AG08396 (cell line): ENCODE results near the gene GIPC2.
"Not testable (repeated sequence)": the region's sequence is repeated elsewhere in the genome, so short reads cannot be mapped to it uniquely, and the experiment has no call there.

Source experiments
- DNase-seq: peaks from one replicate; pipeline ENCODE4 v3.0.0; 2012; ENCODE audit warnings: low spot score, mixed read lengths

GIPC2 gene

DNA sequence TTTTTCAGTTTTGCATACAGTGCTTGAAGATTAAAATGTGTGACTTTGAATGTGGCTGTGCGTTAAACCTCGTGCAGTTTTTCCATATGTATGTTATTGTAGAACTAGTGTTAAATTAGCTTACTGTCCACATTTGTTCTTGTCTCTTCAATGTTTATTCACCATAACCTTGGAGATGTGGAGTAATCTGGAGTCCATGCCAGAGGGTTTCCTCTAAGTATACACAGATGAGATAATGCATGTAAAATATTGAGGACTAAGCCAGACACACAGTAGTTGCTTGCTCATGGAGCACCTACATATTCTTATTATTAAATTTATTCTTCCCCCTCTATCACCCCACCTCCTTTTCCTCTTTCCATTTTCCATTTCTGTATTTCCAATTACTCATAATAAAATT, 7.7 kb upstream of the GIPC2 start:
- no peak for DNase-seq

DNA sequence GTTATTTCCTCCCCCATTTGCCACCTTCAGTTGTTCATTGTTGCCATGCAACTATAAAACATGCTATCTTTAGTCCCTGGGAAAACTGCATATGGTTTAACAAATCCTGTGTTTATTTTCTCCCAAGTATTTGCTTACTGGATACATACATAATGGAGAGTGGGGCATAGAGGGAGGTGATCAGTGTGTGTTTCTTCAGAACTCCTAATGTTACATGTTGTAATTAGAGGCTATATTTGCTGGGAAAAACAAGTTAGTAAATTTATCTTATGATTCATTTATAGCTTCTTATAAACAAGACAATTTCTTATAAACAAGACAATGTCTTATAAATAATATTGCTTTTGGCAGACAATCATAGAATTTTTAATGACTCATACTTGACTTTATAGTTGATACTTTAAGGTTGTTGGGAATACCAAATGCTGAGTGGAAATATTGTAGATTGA, 7.3 kb upstream of the GIPC2 start:
- DNase-seq = peak; percentile 52

DNA sequence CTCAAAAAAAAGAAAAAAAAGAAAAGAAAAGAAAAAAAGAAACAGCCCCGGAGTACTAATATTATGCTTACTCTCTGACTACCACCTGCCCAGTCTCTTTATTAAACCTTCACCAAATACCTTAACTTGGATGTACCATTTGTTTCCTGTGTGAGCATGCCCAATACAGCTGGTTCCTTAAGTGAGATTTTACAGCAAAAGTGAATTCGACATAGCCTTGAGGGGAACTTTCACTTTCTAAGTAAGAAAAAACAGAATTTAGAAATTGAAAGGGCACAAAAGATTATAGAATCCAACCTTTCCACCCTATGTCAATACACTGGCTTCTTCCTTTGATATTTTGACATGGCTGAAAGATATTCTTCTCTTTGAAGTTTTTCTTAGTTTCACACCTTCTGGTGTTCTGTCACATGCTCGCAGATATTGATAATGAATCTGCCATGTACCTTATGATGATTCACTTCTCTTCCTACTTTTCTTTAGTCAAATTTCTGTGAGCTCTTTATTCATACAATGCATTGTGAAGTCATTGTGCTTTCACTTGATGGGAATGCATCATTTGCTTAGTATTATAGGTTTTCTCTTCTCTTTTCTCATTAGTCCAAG, 5.2 kb upstream of the GIPC2 start:
- DNase-seq = no peak

DNA sequence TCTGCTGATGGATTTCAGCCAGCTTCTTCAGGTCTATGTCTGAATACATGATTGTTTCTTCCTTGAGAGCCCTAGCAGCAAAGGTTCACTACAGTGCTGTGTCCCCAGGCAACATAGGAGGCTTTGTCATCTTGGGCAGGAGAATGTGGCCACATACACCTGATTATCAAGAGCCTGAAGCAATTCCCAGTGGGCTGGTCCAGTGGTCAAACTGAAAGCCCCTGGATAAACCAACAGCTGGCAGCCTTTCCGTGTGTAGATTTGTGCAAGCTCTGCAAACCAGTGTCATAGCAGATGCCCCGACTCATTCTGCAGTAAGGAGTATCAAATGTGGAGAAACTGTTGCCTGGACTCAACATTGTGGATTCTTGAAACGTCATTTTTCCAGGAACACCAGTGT, 2.3 kb upstream of the GIPC2 start:
- DNase-seq = no peak

DNA sequence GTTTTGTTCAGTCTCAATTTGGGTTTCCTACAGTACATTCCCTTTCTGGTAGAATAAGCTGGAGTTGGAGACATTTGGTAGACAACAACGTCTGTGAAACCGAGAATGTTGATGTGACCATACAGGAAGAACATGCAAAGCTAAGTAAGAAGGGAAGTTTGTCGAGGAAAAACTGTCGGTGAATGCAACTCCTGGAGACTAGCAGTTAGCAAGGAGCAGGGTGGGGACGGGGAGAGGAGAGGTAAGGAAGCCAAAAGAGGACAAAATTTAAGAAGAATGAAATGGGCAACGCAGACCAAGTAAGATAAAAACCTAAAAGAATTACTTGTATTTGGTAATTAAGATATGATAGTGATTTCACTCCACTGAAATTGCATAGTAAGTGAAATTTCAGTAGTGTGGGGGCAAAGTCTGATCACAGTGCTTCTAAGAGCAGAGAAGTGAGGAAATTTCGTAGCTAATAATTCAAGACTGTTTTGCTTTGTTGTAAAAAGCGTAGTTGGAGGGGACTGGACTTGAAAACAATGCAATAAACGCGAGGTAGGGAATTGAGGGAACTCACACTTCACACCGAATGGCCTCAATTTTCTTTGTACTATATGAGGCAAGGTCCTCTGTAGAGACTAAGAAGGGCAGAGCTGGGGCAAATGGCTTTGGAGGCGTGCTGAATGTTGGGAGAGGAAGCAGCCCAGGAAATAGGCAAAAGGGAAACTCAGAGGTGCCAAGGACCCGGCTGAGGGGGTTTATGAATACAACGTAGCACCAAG, 787 bp upstream of the GIPC2 start:
- no peak for DNase-seq

DNA sequence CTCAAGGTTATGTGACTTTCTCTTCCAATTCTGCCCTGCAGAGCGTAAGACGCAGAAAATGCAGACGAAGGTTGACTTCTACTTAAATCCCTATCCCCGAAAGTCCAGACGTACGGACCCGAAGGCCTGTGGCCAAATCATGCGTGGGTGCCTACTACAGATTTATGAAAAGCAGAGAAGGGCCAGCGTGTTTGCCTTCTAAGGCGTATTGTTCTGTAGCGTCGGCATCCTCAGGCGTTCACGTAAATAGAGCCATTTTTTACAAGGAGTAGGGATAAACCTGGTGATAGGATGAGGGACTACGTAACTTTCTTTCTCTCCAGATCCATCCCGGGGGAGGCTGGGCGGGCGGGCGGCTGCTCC, 222 bp upstream of the GIPC2 start:
- DNase-seq = no peak

DNA sequence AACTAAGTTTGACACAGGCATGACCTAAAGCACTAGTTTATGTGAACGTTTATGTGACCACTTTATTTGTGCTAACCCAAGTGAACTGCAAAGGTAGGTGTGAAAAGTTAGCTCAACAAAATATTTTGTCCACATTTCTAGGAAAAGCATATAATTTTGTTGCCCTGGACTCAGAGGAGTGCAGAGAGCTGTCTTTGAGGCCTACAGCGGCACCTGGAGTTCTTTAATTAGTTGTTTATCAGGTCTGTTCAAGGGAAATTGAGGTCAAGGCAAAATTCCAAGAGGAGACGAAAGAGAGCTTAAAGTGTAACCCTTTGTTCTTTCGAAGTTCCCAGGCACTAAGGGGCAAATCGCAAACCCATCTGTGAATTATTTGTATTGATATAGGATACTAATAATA, 1.3 kb downstream of the GIPC2 start:
- no peak for DNase-seq

DNA sequence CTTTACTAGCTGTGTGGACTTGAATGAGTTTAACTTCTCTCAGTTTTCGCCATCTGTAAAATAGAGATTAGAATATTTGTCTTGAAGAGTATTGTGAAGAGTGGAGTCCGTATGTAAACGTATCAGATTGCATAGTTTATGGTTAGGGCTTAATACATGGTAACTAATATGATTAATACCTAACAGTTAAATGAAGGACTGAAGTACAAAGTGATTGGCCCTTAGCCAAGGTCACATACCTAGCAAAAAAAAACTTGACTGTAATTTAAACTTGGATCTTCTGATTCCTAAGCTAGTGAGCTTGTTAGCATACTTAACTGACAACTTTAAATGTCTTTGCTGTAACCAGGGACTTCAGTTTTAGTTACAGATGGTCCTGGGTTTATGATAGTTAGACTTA, 1.9 kb downstream of the GIPC2 start:
- DNase-seq = no peak

DNA sequence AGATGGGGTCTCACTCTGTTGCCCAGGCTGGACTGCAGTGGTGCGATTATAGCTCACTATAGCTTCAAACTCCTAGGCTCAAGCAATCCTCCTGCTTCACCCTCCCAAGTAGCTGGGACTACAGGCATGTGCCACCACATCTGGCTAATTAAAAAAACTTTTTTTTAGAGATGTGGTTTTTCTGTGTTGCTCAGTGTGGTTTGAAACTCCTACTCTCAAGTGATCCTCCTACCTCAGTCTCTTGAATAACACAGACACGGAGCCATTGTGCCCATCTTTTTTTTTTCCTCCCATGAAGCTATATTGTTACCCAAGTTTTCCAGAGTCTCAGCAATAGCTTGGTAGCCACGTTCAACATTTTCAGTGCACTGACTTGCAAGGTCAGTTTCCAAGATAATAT, 2.7 kb downstream of the GIPC2 start:
- DNase-seq = no peak

DNA sequence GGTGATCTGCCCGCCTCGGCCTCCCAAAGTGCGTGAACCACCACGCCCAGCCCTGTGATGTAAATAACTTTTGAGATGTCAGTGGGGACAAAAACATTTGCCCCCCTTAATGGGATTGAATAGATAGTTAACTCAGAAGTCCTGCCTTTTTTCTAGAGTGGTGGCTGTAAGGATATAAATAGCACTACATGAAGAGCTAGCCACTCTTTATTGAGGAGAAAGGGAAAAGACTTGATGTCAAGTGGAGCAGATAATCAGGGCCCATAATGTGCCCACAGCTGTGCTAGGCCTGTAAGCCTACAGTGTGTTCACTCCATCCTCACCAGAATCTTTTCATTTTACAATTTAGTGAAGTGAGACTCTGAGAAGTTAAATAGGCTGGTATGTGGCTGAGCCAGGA, 3.6 kb downstream of the GIPC2 start:
- DNase-seq = no peak

DNA sequence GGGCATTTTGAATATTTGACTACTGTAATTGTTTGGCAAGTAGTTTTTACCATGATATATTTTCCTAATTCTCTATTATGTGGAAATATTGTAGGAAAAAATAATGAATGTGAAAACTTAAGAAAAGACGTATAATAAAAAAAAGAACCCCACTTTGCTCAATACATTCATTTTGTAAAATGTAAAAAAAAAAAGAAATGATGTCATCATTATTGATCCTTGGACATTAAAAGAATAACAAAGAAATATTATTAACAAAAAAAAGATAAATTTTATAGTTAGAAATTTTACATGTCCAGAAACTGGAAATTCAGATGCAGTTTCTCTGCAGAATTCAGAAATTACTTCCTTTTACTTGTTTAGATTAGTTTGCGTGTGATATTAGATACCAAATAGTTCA, 5.2 kb downstream of the GIPC2 start:
- no peak for DNase-seq

DNA sequence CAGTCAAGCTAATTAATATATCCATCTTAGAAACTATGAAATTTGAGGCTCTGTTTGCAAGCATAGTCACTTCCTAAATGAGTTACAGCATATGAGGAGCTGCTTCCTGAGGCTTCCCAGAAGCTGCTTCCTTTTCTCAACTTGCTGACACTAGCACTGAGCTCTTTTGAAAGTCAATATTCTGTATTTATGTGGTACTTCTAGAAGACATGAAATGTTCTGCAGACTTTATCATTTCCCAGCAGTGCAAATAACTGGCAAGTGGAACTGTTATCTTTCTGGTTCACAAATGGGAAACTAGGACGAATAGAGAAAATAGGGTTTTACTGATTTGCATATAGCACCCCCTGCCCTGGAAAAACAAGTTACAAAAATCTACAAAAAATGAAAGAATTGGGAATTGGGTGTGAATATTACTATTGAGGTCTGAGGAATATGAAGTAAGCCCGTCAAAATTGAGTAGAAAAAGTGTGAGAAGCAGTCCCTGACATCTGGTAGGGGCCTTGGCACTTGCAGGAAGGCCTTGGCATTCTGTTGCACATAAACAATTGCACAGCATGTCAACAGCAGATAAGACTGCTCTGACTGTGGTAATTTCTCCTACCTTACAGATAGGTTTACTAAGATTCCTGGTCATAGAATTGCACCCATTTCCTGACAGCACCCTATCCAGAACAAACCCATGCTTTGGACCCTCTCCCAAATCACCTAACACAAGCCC, 7.1 kb downstream of the GIPC2 start:
- no peak for DNase-seq

DNA sequence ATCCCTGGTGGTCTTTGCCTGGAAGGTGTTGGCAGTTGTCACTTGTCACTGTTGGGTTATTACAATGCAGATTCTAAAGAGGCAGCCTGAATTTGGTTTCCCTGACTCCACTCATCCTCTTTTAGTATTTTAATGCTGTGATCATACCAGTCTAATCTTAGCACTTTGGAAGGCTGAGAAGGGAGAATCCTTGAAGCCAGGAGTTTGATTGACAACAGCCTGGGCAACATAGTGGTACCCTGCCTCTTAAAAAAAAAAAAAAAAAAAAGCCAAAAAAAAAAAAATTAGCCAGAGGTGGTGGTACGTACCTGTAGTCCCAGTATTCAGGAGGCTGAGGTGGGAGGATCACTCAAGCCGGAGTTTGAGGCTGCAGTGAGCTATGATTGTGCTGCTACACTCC, 7.7 kb downstream of the GIPC2 start:
- DNase-seq = no peak

DNA sequence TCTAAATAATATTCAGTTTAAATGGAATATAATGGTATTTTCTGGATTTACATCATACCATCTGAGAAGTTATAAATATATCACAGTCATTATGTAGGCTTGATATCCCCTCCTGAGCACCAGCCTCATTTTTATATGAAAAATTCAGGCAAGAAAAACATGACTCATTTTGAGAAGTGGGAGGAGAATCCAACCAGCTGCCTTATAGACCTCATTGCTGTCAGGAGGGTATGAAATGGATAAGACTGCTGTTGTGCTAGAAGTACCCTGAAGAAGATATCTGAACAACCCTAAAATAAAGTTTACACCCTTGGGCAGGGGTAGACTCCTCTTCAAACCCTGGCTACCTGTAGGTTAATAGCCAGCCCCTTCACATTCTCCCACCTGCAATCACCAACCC, 8.8 kb downstream of the GIPC2 start:
- no peak for DNase-seq

DNA sequence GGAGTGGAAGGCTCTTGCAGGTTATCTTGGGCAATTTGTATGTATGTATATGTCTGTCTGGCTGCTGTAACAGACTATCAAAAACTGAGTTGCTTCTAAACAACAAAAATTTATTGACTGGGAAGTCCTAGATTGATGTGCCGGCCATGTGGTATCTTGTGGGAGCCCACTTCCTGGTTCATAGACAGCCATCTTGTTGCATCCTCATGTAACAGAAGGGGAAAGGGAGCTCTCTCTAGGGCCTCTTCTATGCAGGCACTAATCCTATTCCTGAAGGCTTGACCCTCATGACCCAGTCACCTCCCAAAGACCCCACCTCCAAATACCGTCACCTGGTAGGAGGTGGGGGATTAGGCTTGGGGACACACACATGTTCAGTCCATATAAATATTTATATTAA, 9.2 kb downstream of the GIPC2 start:
- DNase-seq = no peak

DNA sequence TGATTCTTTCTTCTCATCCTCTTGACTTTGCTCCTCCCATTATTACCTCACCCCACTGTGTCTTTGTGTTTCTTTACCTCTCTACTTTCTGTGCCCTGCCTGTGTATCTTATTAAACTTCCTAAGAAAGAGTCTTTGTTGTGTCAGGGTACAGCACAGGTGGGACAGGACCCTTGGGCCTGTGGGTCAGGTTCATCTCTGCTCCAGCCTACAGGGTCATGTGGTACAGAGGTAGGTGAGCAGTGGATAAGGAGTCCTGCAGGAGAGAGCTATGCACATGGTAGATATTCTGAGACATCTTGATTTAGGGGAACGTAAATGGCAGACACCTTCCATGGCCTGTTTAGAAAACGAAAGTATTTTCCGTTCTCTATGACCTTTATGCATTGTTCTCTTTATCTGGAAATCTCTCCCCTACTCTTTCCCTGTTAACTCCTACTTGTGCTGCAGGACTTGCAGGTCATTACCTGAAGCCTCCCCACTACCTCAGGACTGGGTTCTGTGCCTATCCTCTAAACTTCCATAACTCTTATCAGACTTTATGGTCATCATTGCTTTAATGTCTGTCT, 9.9 kb downstream of the GIPC2 start:
- DNase-seq = no peak

DNA sequence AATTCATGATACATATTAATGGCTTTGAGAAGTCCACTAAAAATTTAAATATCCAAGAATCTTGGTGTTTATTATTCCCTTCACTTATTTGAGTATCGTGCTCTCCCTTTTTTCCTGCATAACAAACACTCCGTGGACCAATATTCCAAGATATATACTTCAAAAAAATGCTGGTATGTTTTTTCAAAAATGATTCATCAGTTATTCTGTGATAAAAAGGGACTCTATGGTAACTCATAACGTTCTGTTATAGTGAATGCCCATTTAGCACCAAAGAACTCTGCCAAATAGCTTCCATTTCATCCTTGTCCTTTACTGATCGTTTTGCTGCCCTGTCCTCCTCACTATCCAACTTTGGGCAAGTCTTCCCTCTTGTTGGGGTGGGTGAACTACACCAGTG, 12.9 kb downstream of the GIPC2 start:
- no peak for DNase-seq

DNA sequence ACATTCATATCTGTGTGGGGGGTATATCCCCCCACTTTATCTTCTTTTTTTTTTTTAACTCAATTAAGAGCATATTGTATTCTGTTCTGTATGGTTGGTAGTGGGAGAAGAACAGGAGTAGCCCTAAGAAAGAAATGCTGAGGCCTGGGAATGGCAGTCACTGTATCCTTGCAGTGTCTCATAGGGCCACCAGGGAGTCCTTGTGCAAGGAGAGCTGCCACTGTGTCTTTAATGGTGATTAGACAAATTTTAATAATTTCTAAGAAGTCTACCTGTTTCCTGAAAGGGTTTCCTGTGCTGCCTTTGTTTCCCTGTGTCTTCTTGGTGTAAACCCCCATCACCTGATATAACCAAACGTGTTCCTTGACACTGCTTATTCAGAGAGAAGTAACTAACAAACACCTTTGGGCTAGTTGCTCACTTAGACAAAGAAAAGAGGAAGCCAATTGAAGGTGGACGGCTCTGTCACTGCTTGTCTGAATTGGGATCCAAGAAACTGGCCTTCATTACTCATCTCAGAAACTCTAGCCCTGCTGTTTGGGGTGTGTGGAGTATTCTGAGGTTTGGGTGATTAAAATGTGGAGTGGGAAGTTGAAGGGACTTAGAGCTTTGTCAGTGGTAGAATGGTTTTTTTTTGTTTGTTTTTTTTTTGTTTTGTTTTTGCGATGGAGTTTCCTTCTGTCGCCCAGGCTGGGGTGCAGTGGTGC, 15.2 kb downstream of the GIPC2 start:
- DNase-seq = no peak

DNA sequence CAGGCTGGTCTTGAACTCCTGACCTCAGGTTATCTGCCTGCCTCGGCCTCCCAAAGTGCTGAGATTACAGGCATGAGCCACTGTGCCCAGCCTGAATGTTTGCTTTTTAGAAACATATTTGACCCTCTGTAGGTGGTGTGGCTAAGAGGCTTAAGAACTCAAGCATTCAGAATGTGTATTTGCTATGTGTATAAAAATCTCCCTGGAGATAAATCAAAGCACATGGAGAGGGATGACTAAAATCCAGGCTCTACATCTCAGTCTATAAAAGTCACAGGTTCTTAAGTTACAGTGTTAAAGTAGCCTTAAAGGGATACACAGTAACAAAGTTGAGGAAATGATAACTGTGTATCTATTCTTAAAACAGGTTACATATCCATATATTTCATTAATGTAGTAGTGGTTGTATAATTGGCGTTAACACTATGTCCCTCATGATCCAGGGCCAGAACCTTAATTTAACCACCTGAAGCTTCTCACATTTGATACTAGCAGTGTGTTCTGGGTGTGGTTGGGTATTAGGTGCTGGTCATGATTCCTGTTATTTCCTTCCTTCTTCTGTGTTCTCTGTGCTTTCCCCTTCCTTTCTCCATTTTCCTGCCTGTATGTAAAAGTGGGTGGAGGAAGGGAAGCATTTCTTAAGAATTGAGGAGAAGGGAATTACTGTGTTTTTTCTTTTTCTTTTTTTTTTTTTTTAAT, 16.2 kb downstream of the GIPC2 start:
- peak; percentile 50 for DNase-seq

DNA sequence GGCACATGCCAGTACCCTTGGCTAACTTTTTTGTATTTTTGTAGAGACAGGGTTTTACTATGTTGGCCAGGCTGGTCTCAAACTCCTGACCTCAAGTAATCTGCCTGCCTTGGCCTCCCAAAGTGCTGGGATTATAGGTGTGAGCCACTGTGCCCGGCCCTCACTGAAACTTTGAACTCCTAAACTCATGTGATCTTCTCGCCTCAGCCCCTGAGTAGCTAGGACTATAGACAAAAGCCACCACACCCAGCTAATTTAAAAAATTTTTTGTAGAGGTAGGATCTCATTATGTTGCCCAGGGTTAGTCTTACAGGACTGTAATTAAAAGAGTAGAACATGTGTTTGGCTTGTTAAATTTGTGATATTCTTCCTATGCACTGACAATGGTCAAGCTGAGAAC, 19.1 kb downstream of the GIPC2 start:
- not testable (repeated sequence) for DNase-seq

DNA sequence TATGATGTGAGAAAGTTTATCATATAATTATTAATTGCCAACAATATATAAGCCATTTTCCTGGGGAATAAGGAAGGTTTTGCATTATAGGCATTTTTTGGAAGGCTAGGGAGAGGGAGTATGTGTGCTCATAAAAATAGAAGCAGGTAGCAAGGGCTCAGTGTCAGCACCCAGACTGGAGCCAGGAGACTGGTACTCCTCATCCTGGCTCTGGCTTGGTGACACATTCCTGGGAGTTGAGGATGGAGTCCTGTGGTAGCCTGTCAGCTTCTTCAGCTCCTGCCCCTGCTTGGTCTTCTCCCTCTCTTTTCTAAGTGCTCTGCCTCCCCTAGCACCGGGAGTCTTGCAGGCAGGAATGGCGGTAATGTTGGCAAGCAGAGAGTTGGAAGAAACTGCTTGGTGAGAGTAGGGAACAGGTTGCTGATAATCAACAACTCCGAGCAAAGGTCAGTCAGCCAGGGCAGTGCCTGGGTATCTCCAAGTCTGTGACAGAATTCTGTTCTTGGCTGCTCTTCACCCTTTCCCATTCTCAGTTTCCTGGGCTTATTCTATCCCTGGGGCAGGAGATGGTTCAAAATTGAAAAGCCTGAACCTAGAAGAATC, 23.0 kb downstream of the GIPC2 start:
- no peak for DNase-seq
